ENCODE measurements around the gene ZSCAN21.
"Not testable (repeated sequence)": the region's sequence is repeated elsewhere in the genome, so short reads cannot be mapped to it uniquely, and the experiment has no call there.

The ZSCAN21 gene

GRCh38 chr7:100049441-100050291, at the start of gene ZSCAN21:
TSS of gene ZSCAN21 (plus strand) at chr7:100049774. CDS start at chr7:100057007, 7,233 bp downstream.
- FAIRE-seq, result no peak

- no peak for FAIRE-seq
Measured at GRCh38 chr7:100000239-100000638, 49.3 kb upstream of the ZSCAN21 start.

- FAIRE-seq, result no peak
Measured at GRCh38 chr7:100003711-100004661, 45.6 kb upstream of the ZSCAN21 start.

GRCh38 chr7:100007887-100008286, 41.7 kb upstream of the ZSCAN21 start:
- no peak for FAIRE-seq

GRCh38 chr7:100008525-100008924, 41.0 kb upstream of the ZSCAN21 start:
- no peak for FAIRE-seq

- FAIRE-seq, result not testable (repeated sequence)
Measured at GRCh38 chr7:100009952-100010351, 39.6 kb upstream of the ZSCAN21 start.

- no peak for FAIRE-seq
Measured at GRCh38 chr7:100010901-100011300, 38.7 kb upstream of the ZSCAN21 start.

GRCh38 chr7:100011516-100011915, 38.1 kb upstream of the ZSCAN21 start:
- FAIRE-seq, result no peak

- not testable (repeated sequence) for FAIRE-seq
Measured at GRCh38 chr7:100012385-100013327, 36.9 kb upstream of the ZSCAN21 start.

GRCh38 chr7:100013328-100013676, 36.3 kb upstream of the ZSCAN21 start:
- no peak for FAIRE-seq

- FAIRE-seq, result no peak
Measured at GRCh38 chr7:100015232-100016214, 34.1 kb upstream of the ZSCAN21 start, which contains the start of gene ZKSCAN1. TSS of gene ZKSCAN1 (plus strand) at chr7:100015596. CDS start at chr7:100023507, 7,911 bp downstream.

- no peak for FAIRE-seq
Measured at GRCh38 chr7:100016215-100016901, 33.2 kb upstream of the ZSCAN21 start.

GRCh38 chr7:100017300-100017699, 32.3 kb upstream of the ZSCAN21 start:
- FAIRE-seq, result no peak

- no peak for FAIRE-seq
Measured at GRCh38 chr7:100017875-100018274, 31.7 kb upstream of the ZSCAN21 start.

GRCh38 chr7:100019908-100020307, 29.7 kb upstream of the ZSCAN21 start:
- no peak for FAIRE-seq

GRCh38 chr7:100021297-100021696, 28.3 kb upstream of the ZSCAN21 start:
- FAIRE-seq, result no peak

- FAIRE-seq, result no peak
Measured at GRCh38 chr7:100022621-100023020, 27.0 kb upstream of the ZSCAN21 start.

GRCh38 chr7:100023526-100023925, 26.0 kb upstream of the ZSCAN21 start:
- no peak for FAIRE-seq

- no peak for FAIRE-seq
Measured at GRCh38 chr7:100024020-100024619, 25.5 kb upstream of the ZSCAN21 start.

- no peak for FAIRE-seq
Measured at GRCh38 chr7:100027197-100027596, 22.4 kb upstream of the ZSCAN21 start.

Measured in endometrium (tissue), 2 donors.